Stimulated activated CD8-positive, alpha-beta memory T cell treated with anti-CD3 and anti-CD28 coated beads, Interleukin-12 subunit alpha, Interleukin-12 subunit beta, amount 100 ng/mL, for 4 hours (primary cell): Measurements from ENCODE around the gene ASB11.

Experiments used
- DNase-seq: peaks from one replicate; pipeline ENCODE4 v3.0.0-alpha.2; 2020; ENCODE audit warnings: low read depth

ASB11 gene, protein sequence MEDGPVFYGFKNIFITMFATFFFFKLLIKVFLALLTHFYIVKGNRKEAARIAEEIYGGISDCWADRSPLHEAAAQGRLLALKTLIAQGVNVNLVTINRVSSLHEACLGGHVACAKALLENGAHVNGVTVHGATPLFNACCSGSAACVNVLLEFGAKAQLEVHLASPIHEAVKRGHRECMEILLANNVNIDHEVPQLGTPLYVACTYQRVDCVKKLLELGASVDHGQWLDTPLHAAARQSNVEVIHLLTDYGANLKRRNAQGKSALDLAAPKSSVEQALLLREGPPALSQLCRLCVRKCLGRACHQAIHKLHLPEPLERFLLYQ

DNA sequence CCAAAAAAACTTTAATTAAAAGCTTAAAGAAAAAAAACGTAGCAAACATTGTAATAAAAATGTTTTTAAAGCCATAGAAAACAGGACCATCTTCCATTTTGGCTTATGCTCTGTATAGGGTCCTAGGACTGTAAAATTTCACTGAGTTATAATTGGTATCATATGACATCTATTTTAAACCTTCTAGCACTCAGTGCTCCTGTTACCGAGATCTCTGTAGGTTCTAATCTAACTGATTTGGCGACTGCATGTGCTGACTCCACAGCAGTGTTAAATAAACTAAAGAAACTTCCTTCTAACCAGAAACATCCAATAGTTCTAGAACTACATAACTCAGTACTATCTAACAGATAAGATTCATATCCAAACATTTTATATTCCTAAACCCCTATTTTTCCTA lies at the start of gene ASB11:
TSS of gene ASB11 (minus strand) at position 132 of the 400 bp plus-strand sequence. CDS start at position 97, 35 bp downstream.
- DNase-seq = no peak

DNA sequence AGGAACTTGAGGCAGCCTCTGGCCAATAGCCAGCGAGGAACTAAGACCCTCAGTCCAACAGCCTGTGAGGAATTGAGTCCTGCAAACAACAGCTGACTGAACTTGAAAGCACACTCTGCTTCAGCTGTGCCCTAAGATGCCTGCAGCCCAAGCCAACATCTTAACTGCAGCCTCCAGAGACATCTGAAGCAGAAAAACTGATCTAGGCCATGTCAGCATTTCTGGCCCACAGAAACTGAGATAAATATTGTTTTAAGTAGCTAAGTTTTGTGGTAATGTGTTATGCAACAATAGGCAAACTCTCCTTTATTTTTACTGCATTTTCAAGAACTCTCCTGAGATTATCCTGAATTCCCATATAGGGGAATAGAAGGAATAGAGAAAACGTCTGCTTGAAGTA lies 44.3 kb upstream of the ASB11 start:
- no peak for DNase-seq

DNA sequence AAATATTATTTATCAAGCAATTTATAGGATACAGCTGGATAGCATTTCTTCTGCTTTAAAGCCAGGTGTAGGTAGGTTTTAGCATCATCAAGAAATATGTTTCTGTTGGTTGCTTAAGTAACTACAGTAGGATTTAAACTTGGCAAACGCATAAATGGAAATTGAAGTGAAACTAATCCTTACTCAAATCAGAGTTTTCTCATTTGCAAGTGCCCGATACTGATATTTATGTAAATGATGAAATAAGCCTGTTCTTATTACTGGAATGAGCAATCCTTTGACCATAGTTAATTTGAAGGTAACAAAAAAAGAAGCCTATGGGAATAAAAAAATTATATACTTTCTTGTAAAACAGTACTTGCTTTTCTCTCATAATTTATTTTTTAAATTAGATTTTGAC lies 43.1 kb upstream of the ASB11 start:
- no peak for DNase-seq

DNA sequence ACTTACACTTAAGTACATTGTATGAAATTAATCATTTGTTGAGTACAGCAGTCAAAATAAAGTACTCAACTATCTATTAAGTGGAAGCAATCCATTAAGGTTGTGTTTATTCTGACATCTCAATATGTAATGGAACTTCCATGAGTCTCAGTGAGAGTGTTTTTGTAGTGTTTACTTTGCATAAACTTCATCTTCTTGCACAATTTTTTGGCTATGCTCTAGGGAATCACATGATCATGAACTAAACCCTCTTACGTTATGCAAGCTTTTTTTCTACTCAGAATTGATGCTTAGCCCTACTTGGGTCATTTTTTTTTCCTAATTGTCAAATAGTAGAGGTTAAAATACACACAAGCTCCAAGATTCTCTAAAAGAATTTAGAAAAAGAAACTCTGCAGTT lies 41.0 kb upstream of the ASB11 start:
- no peak for DNase-seq

DNA sequence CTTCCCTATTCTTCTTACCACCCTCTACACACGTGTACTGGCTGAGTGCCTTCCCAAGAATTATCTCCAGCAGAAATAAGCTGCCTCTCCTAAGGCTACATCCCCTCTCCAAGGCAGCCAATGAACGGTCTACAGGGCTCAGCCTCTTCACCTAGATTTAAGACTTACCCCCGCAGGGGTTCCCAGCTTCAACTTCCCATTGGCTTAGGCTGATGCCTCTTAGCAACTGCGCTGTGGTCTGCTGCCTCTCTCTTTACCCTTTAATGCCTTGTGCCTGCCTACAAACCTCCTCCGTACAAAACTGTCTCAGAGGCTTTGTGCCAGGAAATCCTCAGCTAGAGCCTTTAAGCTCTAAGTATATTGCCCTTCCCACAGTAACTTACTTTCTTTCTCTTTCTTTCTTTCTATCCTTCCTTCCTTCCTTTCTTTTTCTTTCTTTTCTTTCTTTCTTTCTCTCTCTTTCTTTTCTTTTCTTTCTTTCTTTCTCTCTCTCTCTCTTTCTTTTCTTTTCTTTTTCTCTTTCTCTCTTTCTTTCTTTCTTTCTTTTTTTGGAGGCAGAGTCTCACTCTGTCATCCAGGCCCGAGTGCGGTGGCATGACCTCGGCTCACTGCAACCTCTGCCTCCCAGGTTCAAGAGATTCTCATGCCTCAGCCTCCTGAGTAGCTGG lies 35.0 kb upstream of the ASB11 start:
- DNase-seq = no peak

DNA sequence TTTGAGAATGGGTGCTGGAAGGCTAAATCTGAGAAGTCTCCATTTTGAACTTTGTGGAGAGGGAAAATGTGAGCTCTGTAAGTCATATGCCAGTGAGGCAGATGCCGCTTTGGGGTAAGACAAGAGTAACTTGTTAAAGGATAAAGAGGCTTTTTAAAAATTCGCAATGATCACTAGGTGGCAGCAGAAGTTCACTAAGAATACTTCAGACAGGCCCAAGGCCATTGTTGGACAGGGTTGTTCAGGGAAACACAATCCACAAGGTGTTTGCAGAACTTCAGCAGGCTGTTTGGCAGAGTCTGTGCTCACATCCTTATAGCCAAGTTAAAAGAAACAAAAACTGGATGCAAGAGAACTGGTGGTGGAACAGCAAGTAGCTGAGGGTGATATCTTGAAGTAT lies 33.6 kb upstream of the ASB11 start:
- no peak for DNase-seq

DNA sequence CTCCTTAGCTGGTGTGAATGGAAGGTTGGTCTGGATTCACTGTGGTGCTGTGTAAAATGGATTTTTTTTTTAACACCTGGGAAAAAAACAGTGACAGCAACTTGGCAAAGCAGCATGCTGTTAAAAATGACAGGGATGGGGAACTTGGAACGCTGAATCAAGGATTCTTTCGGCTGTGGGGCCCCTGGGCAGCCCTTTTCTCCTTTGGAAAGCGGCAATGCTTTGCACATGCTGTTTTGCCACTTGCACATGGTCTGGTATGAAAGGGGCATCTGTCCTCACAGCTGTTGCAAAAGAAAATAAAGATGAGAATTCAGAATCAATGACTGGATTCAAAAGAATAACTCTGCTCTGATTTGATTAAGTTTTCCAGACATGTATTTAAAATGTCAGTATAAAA lies 30.5 kb upstream of the ASB11 start:
- no peak for DNase-seq

DNA sequence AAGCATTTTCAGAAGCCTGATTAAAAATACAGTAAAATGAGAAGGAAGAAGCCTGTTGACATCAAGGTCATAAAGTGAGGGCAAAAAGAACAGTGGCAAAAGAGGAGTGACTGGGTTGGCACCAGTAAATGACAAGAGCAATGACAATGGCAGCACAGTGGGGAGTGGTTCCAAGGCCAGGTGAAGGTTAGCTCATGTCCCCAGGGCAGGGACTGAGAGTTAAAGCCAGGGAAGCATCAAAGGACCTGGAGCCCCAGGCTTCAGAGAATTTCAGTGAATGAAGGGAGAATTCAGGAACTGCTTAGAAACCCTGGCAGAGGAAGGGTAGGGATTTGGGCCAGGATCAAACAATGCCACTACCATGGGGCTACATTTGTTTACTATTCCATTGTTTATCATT lies 28.7 kb upstream of the ASB11 start:
- DNase-seq = no peak

DNA sequence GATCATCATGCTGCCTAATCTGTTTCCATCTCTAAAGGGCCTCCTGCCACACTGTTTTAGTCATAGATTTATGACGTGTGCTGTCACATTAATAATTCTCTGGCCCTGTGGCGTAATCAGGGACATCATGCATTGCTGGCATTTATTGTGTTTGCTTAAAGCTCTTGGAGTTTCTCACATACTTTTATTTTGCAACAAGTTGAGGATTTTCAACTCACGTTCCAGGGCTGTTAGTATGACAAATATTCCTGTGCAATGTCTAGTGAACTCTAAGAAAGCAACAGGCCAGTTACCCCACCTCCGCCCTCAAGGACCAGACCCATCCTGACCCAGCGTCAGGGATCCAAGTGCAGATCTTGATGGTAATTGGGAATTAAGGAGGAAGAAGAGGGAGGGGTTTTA lies 27.6 kb upstream of the ASB11 start:
- no peak for DNase-seq

DNA sequence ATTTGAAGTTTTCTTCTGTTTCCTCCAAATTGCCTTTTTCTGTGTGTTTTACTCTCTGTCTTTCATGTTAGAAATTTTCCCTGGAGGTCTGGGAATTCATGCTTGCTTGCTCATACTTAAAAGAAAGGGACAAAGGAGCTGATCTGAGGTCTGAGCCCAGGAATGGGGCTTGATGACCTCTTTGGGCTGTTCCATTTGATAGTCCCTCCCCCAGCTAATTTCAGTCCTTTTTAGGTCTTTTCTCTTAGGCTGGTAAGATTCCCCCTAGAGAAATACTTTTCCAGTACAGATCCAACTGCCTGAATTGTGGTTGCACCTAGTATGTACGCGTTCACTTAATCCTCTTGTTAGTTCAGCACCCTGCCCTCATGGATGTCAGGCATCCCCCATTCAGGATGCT lies 25.4 kb upstream of the ASB11 start:
- DNase-seq = no peak

DNA sequence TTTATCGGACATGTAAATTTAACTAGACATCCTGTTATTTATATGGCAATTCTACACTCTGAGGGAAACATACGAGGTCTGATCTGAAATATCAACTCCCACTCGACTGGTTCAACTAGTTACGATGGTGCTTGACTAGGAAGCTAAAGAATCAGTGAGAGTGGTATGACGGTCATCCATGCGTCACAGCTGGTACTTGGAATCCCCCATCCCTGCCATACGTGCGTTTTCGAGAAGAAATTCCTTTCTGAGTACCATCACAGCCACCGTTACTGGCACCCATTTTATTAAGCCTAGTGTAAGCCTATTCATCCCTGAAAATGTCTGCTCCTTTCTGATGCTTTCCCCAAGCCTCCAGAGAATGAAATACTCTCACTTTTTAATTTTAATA lies 20.6 kb upstream of the ASB11 start:
- peak; percentile 4 for DNase-seq

DNA sequence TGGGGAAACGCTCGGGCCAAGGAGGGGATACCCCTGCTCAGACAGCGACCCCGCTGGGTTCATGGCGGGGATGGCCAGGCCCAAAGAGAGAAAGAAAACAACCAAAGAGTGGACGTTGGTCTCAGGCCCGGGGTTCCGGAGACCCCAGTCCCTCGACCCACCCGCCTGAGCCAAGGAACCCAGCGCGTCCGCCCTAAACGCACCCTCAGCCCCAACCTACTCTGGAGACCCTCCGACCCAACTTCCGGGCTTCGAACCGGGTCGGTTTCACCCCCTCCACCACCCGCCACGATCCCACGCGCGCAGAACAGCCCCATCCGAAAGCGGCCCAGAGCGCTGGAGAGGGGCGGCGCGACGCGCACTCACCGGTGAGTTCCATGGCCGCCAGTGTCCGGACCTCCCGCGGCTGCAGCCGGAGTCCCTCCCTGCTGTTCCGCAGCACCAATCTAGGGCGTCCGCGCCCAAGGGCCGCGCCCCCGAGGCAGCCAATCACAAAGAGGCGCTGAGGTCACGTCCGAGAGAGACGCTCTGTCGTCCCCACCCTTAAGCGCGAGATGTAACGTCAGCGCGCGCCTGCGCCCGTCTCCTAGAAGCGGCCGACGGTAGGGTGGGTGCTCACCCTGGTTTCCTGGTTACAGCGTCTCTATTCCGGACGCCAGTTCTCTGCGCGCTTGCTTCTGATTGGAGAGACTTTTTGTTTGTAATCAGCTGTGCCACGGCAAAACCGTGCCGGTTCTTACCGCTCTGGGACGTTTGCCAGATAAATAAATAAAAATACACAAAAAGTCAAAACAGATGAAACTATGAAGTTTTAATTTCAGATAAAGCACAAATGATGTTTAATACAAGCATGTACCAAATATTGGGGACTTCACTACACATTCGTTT lies 19.9 kb upstream of the ASB11 start, which contains the start of gene PIGA:
TSS of gene PIGA (minus strand) at position 389 of the 888 bp plus-strand sequence. CDS start 3,593 bp downstream, outside the sequence.
- DNase-seq = peak; percentile 80

DNA sequence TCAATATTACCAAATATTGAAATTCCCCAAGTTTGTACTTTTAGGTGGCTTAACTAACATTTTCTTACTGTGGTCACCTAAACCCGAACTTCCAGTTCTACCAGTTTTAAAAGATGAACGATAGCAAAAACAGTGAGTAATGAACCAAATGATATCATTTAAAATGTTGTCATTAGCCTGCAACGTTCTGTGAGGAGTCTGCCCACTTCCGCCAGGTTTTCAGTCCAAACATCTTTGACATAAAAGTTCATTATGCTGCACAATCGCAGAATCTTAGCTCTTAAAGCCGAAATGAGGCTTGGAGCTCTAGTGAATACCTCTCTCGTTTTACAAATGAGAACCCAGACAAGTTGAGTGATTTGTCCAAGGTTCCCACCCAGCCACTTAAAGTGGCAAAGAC lies 19.1 kb upstream of the ASB11 start:
- DNase-seq = no peak

DNA sequence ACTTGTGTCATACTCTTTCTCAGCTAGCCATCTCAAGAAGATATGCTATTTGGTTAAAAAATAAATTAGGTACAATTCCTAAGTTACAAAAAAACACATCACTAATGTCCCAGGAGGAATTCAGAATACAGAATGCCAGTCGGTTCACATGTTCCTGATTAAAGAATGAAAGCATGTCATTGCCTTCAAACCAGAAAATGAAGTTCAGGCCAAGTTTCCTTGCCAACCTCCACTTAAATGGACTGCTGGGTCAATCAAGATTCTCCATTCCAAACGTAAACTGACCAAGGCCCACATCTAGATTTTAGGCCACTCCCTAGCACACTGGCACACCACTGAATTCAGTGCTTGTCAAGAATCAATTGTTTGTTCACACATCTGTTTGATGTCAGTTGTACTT lies 13.4 kb upstream of the ASB11 start:
- DNase-seq = no peak

DNA sequence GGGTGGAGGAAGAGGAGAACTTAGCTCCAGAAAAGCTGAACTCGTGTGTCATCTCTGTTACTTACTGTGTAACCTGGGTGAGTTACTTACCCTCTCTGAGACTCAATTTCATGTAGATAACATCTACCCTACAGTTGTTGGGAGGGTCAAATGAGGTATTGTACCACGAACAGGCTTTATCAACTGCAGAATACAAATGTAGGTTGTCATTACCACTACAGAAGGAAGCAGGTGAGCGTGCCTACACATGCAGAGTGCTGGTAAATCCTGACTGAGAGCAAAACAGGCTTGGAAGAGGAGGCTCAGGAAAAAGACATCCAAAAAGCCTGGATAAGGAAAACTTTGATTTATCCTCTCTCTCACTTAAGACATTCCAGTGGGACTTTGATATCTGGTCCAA lies 12.7 kb upstream of the ASB11 start:
- no peak for DNase-seq

DNA sequence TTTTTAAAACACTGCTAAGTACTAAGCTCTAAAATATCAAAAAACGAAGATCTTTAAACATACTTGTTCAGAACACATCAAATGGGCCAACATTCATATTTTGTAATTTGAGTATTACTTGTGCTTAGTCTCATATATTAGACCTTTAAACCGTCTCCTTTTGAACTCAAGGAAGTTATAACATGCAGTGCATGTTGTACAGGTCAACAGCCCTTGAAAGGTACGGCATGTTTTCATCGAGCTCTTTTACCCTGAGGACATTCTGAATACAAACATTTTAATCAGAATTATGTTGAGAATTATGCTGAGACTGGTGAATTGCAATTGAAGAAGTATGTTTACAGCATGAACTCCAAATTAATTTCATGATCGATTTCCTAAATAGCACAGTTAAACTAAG lies 7.0 kb upstream of the ASB11 start:
- no peak for DNase-seq

DNA sequence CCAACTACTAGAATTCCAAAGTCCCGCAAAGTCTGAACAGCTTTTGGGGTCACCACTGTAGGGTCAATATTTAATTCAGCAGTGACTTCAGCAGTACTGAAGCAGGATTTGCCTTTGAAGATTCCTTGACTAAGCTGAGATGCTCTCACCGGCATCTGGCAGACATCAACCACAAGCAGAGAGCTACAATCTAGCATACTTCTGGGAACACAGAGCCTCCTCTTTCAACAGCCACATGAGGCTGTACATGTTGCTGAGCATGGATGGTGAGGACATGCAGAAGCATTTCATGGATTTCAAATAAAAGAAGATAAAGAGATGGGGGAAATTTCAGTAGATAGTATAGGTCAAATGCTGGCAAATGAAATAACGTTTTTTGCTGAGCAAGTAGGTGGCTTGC lies 6.6 kb upstream of the ASB11 start:
- no peak for DNase-seq

DNA sequence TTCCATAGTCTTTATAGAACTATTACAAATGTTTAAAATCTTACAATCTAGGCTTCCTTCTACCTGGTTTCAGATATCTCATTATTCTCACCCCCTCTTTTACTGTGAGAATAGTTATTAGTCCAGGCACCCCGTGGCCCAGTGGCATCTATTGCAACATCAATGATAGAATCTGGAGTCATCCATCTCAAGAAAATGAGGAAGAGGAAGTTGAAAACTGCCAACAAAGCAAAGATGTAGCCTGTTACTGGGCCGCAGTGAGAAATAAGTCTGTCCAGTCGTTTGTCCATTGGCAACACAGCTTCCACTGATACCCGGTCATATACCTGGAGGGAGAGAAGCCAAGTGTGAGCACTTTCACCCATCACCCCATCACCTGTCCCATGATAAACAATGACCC lies 6.0 kb upstream of the ASB11 start:
- no peak for DNase-seq

DNA sequence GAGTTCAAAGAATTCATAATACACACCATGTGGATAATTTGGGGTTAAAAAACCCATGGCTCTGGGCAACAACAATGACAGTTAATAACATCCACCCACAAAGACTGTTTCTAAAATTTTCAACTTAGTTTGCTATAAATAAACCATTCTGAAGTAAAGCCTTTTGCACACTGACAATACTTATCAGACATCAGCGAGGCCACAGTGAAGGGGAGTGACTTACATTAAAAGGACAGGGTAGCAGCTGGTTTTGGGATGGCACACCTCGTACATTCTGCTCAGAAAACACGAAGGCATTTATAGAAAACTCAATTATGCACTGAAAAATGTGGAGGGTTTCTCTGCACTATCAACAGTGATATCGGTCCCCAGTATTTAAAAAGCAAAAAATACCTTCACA lies 4.9 kb upstream of the ASB11 start:
- no peak for DNase-seq

DNA sequence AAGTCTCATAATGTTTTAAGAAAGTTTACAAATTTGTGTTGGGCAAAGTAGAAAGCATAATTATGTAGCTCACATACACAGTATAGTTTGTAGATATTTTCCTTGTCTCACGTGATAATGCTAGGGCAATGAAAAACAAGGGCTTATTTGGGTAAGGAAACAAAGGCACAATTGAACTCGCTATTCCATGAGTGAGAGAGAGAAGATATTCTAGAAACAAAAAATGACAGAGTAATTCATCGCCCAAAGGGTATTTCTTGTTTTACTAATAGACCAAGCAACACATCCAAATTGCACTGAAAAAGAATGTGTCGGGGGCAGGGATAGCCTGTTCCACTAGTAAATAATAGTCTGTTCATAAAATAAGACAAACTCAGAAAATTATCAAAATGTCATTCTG lies 3.6 kb upstream of the ASB11 start:
- no peak for DNase-seq

DNA sequence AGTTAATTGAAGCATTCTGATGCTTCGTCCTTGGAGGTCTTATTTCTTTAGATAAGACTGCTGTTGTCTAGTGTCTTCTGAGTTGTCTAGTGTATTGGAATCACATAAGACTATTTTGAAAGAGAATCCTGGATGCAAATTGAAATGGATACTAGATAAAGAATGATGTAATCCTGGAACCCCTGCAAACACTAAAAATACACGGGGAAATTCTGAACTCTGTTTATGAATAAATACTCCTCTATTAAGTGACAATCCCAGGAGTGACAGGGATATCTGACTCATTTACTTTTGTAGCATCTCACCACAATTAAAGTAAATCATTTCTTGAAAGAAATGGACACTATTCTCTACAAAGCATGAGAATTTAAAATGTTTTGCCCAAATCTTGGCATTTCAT lies 968 bp downstream of the ASB11 start:
- DNase-seq = no peak

DNA sequence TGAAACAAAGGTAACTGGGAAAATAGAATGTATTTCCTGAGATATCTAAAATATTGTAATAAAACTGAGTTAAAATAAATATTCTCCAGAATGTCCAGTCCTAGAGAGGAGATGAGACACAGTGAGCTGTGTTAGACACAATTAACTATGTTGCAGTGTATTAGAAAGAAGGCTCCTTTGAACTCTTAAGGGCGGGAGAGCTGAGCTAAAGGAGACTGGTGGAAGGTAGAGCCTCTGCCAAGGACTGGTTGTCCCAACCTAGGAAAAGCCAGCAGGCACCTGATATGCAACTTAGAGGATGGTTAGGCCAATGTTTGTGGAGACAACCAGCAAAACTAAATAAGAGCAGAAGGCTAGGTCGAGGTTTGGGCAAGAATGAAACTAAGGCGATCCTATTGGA lies 4.3 kb downstream of the ASB11 start:
- no peak for DNase-seq

DNA sequence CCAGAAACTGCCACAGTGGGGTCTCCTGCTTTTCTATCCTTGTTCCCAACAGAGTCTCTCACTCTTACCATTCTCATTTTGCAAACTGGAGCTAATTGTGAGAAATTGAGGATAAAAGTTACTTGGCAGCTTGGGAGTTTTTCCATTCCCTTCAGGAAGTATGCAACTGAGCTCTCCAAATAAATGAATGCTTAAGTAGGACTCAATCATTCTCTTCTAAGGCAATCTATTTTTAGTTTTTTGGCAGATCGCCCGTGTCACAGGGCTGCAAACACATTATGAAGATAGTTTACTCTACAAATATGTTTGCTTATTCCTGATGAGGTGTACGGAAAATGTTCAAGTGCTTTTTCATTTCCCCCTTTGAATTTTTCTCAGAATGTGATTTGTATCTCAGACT lies 5.3 kb downstream of the ASB11 start:
- DNase-seq = no peak
